Astrocyte (in vitro differentiated cells and primary cell): ENCODE data around the gene SOBP.

ENCODE experiments used
- CTCF ChIP-seq: IDR thresholded peaks from 2 replicates; pipeline ENCODE4 v1.5.1; 2011; ENCODE audit warnings: low read depth, mild to moderate bottlenecking, inconsistent platforms, low read length, moderate library complexity; ENCODE audit not compliant: insufficient read depth
- EZH2 ChIP-seq: IDR thresholded peaks from 2 replicates; pipeline ENCODE4 v1.6.1; 2012; ENCODE audit warnings: mild to moderate bottlenecking, low read length, inconsistent platforms; ENCODE audit not compliant: insufficient read depth

- TF ChIP-seq CTCF (no peak), EZH2 (no peak)
Measured at GRCh38 chr6:107601406-107601805, 111.5 kb downstream of the SOBP start.
